Daoy (cell line): ENCODE results near the gene COA1. TPM values are rescaled to one million over a fixed set of nuclear protein-coding genes. Genes with fewer than 3 reads are reported as not detected.
"Not testable (repeated sequence)": the region's sequence is repeated elsewhere in the genome, so short reads cannot be mapped to it uniquely, and the experiment has no call there.

Experiments
- DNase-seq: peaks from one replicate; pipeline ENCODE4 v3.0.0-alpha.2; 2015; ENCODE audit warnings: low read depth
- total RNA-seq: library from RNA; depleted of rRNA; stranded (reverse); fragments of >200 nt; shearing (Covaris generic); gene quantifications from 2 replicates; pipeline ENCODE4 v1.2.3, GENCODE V29; 2014

The COA1 gene
- total RNA-seq, 1 experiment from 2014 or later: 162 TPM

DNA sequence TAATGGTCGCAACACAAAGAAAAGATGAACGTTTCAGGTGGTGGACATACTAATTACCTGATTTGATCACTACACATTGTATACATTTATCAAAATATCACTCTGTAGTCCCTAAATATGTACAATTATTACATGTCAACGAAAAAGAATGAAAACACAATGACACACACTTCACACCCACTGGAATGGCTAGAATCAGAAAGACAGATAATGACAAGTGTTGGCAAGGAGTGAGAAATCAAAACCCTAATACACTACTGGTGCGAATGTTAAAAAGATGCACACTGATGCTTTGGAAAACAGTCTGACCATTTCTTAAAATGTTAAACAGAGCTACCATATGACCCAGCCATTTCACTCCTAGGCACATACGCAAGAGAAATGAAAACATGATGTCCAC, 2.3 kb downstream of the COA1 start:
- DNase-seq: no peak

DNA sequence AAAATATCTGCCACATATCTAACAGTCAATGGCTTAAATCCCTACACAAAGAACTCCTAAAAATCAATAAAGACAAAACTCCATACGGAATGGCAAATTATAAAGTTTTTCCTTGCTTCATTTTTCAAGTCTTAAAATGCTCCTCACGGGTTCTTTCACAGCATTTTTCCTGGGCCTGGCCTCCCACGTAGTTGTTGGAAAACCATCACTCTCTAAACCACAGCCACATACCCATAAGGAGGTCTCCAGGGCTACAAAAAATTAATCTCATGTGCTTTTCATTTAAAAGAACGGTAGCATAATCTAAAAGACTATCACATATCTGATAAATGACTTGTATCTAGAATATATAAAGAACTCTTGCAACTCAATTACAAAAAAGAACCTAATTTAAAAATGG, 2.9 kb downstream of the COA1 start:
- no peak for DNase-seq

DNA sequence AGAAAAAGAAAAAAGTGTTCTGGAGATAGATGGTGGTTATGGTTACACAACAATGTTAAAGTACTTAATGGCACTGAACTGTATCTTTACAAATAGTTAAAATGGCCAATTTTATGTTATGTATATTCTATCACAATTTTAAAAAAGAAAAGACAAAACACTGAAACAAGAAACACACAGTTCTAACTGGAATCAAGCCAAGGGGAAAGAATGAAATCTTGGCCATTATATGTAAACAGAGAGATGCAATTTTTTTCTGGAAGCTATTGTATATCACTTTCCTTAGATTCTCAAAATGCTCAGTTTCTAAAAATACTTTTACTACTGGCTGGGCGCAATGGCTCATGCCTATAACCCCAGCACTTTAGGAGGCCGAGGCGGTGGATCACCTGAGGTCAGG, 4.1 kb downstream of the COA1 start:
- no peak for DNase-seq

DNA sequence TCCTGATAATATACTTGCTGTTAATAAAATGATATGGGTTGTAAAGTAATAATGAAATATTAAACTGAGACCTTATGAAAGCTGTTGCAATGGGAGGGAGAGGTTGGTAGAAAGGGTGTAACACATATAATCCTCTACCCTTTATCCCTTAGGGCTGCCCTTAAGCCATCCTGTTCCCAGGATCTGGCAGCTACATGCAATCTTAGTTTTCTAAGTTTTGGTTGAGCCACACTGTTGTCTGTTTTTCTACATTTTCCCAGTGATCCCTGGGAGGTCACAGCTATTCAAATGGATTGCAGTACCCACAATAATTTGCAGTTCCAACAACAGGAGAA, 6.3 kb downstream of the COA1 start:
- DNase-seq: no peak

DNA sequence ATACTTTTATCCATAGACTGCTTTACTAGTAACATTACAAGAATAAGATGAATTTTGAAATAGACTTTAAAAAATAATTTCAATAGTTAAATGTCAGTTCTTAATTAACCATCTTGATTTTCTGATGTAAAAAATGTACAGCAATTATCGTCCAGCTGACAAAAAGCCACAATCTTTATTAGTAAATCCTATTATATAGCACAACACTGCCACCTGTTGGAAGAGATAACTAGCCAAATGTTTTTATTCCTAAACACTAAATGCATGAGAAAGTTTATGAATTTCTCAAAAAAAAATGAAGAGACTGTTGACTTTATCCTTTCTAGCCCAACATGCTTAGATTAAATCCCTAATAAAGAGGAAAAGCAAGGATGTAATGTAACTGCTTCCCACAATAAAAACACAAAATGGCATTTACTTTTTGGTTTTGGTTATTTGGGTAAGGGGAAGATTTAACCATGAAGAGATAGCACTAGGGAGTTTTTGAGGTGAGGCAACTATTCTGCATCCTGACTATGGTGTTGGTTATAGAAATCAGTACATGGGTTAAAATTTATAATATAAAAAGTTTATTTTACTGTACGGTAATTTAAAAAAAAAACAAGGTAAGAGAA, 8.0 kb downstream of the COA1 start:
- DNase-seq: peak; percentile 48

DNA sequence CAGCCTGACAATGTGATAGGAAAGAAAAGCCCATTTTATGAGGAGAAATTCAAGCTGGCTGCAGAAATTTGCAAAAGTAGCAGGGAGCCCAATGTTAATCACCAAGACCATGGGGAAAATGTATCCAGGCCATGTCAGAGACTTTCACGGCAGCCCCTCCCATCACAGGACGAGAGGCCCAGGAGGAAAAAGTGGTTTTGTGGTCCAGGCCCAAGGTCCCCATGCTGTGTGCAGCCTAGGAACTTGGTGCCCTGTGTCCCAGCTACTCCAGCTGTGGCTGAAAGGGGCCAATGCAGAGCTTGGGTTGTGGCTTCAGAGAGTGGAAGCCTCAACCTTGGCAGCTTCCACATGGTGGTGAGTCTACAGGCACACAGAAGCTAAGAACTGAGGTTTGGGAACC, 12.7 kb downstream of the COA1 start:
- no peak for DNase-seq

DNA sequence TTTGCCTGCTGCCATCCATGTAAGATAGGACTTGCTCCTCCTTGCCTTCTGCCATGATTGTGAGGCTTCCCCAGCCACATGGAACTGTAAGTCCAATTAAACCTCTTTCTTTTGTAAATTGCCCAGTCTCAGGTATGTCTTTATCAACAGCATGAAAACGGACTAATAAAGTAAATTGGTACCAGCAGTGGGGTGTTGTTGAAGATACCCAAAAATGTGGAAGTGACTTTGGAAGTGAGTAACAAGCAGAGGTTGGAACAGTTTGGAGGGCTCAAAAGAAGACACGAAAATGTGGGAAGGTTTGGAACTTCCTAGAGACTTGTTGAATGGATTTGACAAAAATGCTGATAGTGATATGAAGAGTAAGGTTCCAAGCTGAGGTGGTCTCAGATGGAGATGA, 13.4 kb downstream of the COA1 start:
- not testable (repeated sequence) for DNase-seq

DNA sequence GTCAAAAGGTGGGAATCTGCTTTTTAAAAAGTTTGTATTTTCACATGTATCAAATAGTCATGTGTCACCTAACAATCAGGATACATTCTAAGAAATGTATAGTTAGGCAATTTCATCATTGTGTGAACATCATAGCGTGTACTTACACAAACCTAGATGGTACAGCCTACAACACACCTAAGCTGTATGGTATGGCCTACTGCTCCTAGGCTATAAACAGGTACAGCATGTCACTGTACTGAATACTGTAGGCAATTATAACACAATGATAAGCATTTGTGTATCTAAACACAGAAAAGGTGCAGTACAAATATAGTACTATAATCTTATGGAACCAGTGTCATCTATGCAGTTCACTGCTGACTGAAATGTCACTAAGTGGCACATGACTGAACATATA, 17.8 kb downstream of the COA1 start:
- no peak for DNase-seq

DNA sequence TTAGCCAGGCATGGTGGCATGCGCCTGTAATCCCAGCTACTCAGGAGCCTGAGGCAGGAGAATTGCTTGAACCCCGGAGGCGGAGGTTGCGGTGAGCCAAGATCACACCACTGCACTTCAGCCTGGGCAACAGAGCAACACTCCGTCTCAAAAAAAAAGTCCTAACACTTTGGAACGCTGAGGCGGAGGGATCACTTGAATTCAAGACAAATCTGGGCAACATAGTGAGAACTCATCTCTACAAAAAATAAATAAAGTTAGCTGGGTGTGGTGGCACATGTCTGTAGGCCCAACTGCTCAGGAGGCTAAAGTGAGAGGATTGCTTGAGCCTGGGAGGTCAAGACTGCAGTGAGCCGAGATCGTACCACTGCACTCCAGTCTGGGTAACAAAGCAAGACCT, 21.3 kb downstream of the COA1 start:
- not testable (repeated sequence) for DNase-seq

DNA sequence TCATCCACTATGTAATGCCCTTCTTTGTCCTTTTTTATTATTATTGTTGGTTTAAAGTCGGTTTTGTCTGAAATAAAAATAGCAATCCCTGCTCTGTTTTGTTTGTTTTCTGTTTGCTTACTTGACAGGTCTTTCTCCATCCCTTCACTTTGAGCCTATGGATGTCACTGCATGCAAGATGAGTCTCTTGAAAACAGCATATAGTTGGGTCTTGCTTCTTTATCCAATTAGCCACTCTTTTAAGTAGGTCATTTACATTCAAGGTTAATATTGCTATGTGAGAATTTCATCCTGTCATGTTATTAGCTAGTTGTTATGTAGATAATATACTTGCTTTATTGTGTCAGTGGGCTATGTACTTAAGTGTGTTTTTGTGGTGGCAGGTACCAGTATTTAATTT, 25.8 kb downstream of the COA1 start:
- DNase-seq: no peak

DNA sequence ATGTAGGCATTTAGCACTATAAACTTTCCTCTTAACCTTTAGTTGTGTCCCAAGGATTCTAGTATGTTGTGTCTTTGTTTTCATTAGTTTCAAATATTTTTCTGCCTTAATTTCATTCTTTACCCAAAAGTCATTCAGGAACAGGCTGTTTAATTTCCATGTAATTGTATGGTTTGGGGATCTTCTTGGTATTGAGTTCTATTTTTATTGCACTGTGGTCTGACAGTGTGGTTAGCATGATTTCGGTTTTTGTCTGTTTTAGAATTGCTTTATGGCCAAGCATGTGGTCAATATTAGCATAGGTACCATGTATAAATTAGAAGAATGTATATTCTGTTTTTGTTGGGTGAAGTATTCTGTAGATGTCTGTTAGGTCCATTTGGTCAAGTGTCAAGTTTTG, 26.3 kb downstream of the COA1 start:
- no peak for DNase-seq

DNA sequence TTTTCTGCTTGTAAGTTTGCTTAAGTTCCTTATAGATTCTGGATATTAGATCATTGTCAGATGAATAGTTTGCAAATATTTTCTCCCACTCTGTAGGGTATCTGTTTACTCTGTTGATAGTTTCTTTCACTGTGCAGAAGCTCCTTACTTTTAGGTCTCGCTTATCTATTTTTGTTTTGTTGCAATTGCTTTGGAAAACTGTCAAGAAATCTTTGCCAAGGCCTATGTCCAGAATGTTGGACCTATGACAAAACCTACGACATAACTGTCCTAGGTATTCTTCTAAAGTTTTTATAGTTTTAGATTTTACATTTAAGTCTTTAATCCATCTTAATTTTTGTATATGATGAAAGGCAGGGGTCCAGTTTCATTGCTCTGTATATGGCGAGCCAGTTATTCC, 27.4 kb downstream of the COA1 start:
- no peak for DNase-seq

DNA sequence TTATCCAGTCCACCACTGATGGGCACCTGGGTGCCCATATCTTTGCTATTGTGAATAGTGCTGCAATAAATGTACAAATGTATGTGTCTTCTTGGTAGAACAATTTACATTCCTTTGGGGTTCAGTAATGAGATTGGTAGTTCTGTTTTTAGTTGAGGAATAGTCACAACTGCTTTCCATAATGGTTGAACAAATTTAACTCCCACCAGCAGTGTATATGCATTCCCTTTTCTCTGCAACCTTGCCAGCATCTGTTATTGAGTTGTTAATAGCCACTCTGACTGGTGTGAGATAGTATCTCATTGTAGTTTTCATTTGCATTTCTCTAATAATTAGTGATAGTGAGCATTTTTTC, 27.8 kb downstream of the COA1 start:
- no peak for DNase-seq

DNA sequence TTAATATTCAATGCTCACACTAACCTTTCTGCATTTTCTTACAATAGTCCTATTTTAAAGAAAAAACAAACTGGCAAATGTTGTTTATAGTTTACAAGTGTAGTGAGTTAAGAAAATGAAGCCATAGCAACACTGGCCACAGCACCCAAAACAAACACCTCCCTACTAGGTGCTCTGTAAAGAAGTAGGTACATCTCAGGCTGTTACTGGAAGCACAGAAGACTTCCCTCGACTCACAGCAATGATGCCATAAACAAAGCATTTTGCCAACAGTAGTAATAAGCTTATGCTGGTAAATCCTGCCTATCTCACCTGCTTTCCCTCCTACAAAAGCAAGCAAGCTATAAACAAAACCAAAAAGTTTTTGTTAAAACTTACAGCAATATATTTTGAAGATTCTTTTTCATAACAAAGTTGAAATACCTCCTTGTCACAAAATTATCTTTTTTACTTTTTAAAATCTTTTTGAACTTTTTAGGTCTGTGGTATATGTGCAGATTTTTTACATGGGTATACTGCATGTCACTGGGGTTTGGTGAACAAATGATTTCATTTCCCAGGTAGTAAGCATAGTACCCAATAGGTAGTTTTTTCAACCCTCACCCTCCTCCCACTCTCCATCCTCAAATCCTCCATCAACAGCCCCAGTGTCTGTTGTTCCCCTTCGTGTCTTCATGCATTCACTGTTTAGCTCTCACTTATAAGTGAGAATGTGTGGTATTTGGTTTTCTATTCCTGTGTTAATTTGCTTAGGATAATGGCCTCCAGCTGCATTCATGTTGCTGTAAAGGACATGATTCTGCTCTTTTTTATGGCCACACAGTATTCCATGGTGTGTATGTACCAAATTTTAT, 28.4 kb downstream of the COA1 start:
- DNase-seq: no peak

DNA sequence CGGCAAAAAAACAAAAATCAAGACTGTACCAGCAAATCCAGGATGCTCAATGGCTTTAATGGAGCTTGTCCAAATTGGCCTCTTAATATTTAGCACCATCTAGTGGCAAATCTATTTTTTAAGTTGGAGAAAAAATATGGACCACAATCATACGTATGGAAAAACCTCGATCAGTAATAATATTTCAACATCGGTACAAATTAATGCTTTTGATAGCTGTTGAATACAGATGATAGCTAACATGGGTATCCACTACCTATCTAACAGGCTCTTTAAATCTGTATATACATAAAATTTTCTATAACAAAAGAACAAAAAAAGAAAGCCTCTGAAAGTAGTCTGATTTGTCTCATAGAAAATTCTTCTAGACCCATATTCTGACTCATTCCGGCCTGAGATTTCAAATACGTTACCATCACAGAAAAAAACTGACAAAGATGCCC, 29.2 kb downstream of the COA1 start:
- peak; percentile 58 for DNase-seq

DNA sequence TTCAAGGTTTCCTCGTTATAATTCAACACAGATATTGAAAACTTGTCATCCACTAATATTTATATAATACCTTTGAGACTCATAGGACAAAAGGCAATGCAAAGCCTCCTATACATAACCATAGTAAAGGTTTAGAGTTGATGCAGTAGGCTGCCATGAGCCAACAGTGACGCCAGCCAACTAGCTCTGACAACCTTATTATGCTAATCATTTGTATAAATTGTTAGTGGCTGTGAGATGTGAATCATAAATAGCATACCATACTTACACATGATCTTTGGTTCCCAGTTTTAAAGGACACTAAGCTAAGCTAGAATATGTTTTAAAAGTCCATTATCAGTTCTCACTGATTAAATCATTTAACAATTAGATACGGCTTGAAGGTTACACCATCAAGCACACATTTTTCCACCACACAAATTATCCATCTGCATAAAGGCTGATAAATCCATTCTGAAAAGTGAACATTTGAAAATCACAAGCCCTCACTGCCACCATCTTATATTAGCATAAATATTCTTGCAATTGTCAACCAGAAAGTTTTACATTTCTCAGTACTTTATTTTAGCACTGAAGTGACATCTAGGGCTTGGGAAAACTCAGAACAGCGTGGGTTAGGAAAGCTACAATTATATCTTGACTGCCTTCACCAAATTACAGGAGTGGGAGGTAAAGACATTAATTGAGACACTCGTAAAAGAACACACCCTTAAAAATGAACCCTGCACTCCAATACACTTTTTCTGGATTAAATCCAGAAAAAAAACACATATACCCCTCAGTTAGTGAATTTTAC, 30.7 kb downstream of the COA1 start:
- peak; percentile 53 for DNase-seq

DNA sequence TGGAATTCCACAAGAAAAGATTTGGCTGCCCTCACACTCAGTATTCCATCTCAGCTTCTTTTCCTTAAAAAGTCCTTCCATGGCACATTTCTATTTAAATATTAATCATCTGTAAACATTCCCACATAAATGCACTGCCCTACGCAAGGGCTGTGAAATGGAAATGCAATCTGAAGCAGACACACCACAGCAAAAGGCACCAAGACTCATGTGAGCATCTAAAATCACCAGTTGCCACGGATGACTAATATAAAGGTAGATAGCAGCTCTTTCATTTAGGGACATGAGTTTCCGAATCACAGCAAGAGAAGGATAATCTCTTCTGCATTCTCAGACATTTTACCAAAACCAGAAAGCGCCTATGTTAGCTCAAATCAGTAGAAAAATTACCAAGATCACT, 31.6 kb downstream of the COA1 start:
- DNase-seq: peak; percentile 32

DNA sequence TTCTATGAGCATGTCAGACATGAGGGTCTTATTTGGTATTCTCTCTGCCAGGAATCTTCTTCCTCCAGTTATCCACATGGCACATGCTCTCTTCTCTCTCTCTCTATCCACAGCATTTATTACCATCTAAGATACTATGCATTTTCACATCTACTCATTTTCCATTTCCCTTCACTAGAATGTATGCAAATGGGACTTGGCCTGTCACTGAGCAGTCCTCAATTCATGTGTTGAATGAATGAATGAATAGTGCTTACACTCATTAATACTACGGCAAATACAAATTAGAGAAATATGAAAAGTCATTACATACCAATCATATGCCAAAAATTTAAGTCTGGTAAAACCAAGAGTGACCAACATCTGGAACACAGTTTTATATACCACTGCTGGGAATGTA, 34.0 kb downstream of the COA1 start:
- DNase-seq: no peak

DNA sequence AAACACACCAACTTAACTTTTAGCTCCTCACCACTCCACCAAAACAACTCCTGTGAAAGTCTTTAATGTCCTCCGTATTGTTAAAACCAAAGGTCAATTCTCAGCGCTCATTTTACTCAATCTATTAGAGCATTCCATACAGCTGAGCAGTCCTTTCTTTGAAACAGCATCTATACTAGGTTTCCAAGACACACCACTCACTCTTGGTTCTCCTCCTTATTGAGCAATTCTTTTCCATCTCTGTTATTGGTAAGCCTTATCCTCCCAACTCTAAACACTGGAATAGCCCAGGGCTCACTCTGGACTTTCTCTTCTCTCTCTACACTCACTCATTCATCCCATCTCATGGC, 34.9 kb downstream of the COA1 start:
- peak; percentile 33 for DNase-seq

DNA sequence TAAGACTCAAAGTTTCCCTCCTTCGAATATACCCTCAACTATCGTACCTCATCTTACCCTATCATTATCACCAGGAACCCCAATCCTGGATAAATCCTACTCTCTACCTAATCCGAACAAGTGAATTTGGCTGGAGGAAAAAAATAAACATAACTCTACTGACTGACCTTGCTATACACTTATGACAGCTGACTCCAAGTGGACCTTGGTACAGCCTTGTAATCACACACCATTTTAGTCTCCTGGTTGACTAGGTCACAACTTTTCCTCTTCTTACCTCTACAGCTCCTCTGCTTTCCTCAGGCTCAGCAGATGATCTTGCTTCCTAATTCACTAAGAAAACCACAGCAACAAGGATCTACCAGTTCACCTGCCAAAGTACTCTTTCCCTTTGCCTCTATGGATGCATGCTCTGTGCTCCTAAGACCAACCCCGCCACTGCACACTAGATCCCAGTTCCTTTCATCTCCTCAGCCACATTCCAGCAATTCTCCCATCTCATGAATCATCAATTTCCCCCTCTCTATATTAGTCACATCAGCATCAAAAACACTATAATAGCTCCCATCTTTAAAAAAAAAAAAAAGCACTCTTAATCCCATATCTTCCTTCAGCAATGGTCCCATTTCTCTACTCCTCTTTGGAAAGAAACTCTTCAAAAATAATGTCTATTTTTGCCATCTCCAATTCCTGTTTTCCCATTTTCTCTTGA, 35.5 kb downstream of the COA1 start:
- peak; percentile 86 for DNase-seq

DNA sequence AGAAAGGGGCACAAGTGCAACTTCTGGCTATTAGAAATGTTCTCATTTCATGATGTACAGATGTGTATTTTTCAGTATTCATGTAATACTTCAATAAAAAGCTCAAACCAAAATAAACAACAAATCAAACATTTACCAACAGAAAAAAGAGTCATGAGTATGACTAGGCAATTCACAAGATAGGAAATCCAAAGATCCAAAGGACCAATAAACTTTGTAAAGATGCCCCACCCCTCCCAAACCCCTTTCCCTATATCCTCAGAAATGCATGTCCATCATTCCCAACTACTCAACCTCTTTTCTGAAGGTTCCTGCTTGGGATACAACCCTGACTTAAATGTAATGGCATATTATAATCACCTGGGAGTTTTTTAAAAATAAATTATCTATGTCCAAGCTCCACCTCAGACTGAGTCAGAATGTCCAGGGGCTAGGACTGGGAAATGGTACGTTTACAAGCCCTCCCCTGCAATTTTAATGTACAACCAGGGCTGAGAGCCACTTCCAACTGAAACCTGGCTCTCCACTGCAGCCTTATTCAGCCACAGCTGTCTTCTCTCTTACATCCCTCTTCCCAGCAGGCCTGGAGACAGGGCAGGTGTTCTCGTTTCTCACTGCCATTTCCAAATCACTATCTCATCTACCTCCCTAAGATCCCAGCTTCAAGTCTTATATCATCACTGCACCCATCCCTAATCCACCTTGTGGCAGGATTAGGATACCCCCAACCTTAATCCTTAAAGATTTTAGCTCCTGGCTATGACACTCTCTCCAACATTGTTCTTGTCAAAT, 36.5 kb downstream of the COA1 start:
- peak; percentile 56 for DNase-seq

DNA sequence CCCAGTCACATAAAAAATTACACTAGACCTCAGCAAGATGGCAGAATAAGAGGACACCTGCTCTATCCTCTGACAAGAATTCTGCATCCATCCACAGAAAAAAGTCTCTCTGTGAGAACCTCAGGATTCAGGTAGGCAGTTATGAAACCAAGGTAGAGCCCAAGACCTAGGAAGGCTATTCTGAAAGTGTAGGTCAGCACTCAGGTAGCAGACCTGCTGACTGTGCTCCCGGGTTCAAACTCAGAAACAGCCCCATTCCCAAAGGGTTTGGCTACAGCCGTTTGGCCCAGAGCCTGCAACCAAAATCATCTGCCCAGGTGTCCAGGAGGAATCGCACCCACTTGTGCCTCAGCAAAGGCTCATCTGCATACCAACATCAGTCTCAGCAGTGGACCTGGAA, 37.7 kb downstream of the COA1 start:
- DNase-seq: no peak
